MM.1S (cell line): ENCODE results near the gene GMCL2.

Experiments used
- DNase-seq: peaks from one replicate; pipeline ENCODE4 v3.0.0-alpha.2; 2015
- H2AFZ ChIP-seq: fragments of 300-600 bp; sonication (generic); 2 replicates; pipeline ENCODE4 v1.6.0; 2016; ENCODE audit warnings: antibody characterized with exemption, low read length
- H3F3A ChIP-seq: fragments of 300-600 bp; sonication (generic); 2 replicates; pipeline ENCODE4 v1.6.1; 2016; ENCODE audit warnings: mild to moderate bottlenecking, antibody characterized with exemption, low read length, moderate library complexity, mixed read lengths; ENCODE audit not compliant: insufficient read depth
- H3K27ac ChIP-seq: fragments of 300-600 bp; sonication (generic); 2 replicates; pipeline ENCODE4 v1.5.1; 2016; ENCODE audit warnings: mild to moderate bottlenecking, low read length
- H3K27me3 ChIP-seq: fragments of 300-600 bp; sonication (generic); replicated peaks from 2 replicates; pipeline ENCODE4 v1.6.0; 2016; ENCODE audit warnings: low read length; ENCODE audit not compliant: insufficient read depth
- H3K36me3 ChIP-seq: fragments of 300-600 bp; sonication (generic); replicated peaks from 2 replicates; pipeline ENCODE4 v1.6.1; 2016; ENCODE audit warnings: mild to moderate bottlenecking, low read length, mixed read lengths; ENCODE audit not compliant: insufficient read depth
- H3K4me1 ChIP-seq: fragments of 300-600 bp; sonication (generic); 2 replicates; pipeline ENCODE4 v1.6.1; 2016; ENCODE audit warnings: low read length, mixed read lengths
- H3K4me2 ChIP-seq: fragments of 300-600 bp; sonication (generic); 2 replicates; pipeline ENCODE4 v1.6.0; 2016; ENCODE audit warnings: low read depth, low read length
- H3K4me3 ChIP-seq: fragments of 300-600 bp; sonication (generic); 2 replicates; pipeline ENCODE4 v1.5.1; 2016; ENCODE audit warnings: low read length, mixed read lengths
- H3K79me2 ChIP-seq: fragments of 300-600 bp; sonication (generic); 2 replicates; pipeline ENCODE4 v1.6.1; 2016; ENCODE audit warnings: mixed run types, low read length, mixed read lengths
- H3K9ac ChIP-seq: fragments of 300-600 bp; sonication (generic); 2 replicates; pipeline ENCODE4 v1.6.1; 2016; ENCODE audit warnings: low read length, mixed read lengths
- H3K9me2 ChIP-seq: fragments of 300-600 bp; sonication (generic); replicated peaks from 2 replicates; pipeline ENCODE4 v1.6.1; 2016; ENCODE audit warnings: mild to moderate bottlenecking, low read length, mixed read lengths; ENCODE audit not compliant: insufficient read depth
- H3K9me3 ChIP-seq: fragments of 300-600 bp; sonication (generic); replicated peaks from 2 replicates; pipeline ENCODE4 v1.6.1; 2016; ENCODE audit warnings: mild to moderate bottlenecking, low read length, mixed read lengths; ENCODE audit not compliant: insufficient read depth
- H4K20me1 ChIP-seq: fragments of 300-600 bp; sonication (generic); 2 replicates; pipeline ENCODE4 v1.6.1; 2016; ENCODE audit warnings: mild to moderate bottlenecking, low read length, moderate library complexity, mixed read lengths; ENCODE audit not compliant: insufficient read depth
- CTCF ChIP-seq: fragments of 300-600 bp; sonication (generic); IDR thresholded peaks from 2 replicates; pipeline ENCODE4 v1.5.1; 2016; ENCODE audit warnings: antibody characterized with exemption, low read length, mixed read lengths
- EZH2 ChIP-seq: fragments of 300-600 bp; sonication (generic); optimal IDR thresholded peaks from 2 replicates; pipeline ENCODE3; 2017; ENCODE audit warnings: low read depth, mild to moderate bottlenecking, antibody characterized with exemption, low read length, mixed read lengths
- EZH2phosphoT487 ChIP-seq: fragments of 300-600 bp; sonication (generic); IDR thresholded peaks from 2 replicates; pipeline ENCODE4 v1.6.1; 2018; ENCODE audit warnings: antibody characterized with exemption, low read length

The GMCL2 gene

GRCh38 chr5:178232920-178233429, 45.8 kb upstream of the GMCL2 start:
- Histone ChIP-seq H3K36me3 (no peaks in the 10 kb centered on the region), H3K9me3 (no peaks in the 10 kb centered on the region), H3K27ac (peak overlapping the region; percentile 40; the same call in 1 of the 2 replicates), H4K20me1 (no peaks in the 10 kb centered on the region), H3K27me3 (no peaks in the 10 kb centered on the region), H3K4me1 (peaks cover 17% of the 10 kb centered on the region), H3K79me2 (peaks cover 27% of the 10 kb centered on the region), H3K4me2 (peak overlapping the region; percentile 93), H3F3A (peaks cover 10% of the 10 kb centered on the region; the same call in 1 of the 2 replicates), H3K4me3 (peak overlapping the region; percentile 97), H3K9ac (peak overlapping the region; percentile 86), H2AFZ (peak overlapping the region; percentile 96), H3K9me2 (no peaks in the 10 kb centered on the region)
- DNase-seq, result no peak
- TF ChIP-seq CTCF (no peak), EZH2 (no peak), EZH2phosphoT487 (no peak)

- Histone ChIP-seq H3K27ac (peak within 1 kb of the TSS; percentile 40; the same call in 1 of the 2 replicates), H3F3A (peaks cover 10% of the 10 kb centered on the region; the same call in 1 of the 2 replicates), H3K9me2 (no peaks in the 10 kb centered on the region), H2AFZ (peak within 1 kb of the TSS; percentile 96), H3K9ac (peak within 1 kb of the TSS; percentile 86), H3K36me3 (no peaks in the 10 kb centered on the region), H3K4me3 (peak within 1 kb of the TSS; percentile 97), H3K4me1 (peaks cover 17% of the 10 kb centered on the region), H4K20me1 (no peaks in the 10 kb centered on the region), H3K4me2 (peak within 1 kb of the TSS; percentile 93), H3K79me2 (peaks cover 27% of the 10 kb centered on the region), H3K27me3 (no peaks in the 10 kb centered on the region), H3K9me3 (no peaks in the 10 kb centered on the region)
- DNase-seq, result peak; percentile 69
- TF ChIP-seq CTCF (no peak), EZH2phosphoT487 (no peak), EZH2 (no peak)
Observed at GRCh38 chr5:178232124-178232919, 45.2 kb upstream of the GMCL2 start, which contains the start of gene PHYKPL. TSS of gene PHYKPL (minus strand) at chr5:178232802. CDS start at chr5:178232550, 252 bp downstream.

GRCh38 chr5:178231539-178232123, 44.5 kb upstream of the GMCL2 start:
- H3K79me2 ChIP-seq, result peaks cover 27% of the 10 kb centered on the region
- peak overlapping the region; percentile 97 for H3K4me3 ChIP-seq
- TF ChIP-seq EZH2phosphoT487, result no peak
- TF ChIP-seq CTCF, result no peak
- no peak for TF ChIP-seq EZH2
- H3F3A ChIP-seq, result peaks cover 10% of the 10 kb centered on the region; the same call in 1 of the 2 replicates
- H4K20me1 ChIP-seq, result no peaks in the 10 kb centered on the region
- no peaks in the 10 kb centered on the region for H3K36me3 ChIP-seq
- no peaks in the 10 kb centered on the region for H3K27me3 ChIP-seq
- peak overlapping the region; percentile 93 for H3K4me2 ChIP-seq
- no peak for DNase-seq
- peak overlapping the region; percentile 40; the same call in 1 of the 2 replicates for H3K27ac ChIP-seq
- H3K4me1 ChIP-seq, result peaks cover 17% of the 10 kb centered on the region
- H3K9me2 ChIP-seq, result no peaks in the 10 kb centered on the region
- peak overlapping the region; percentile 86 for H3K9ac ChIP-seq
- peak overlapping the region; percentile 96 for H2AFZ ChIP-seq
- no peaks in the 10 kb centered on the region for H3K9me3 ChIP-seq
